HG02970 (cell line): ENCODE results near the gene MIEN1.
"Not testable (repeated sequence)": the region's sequence is repeated elsewhere in the genome, so short reads cannot be mapped to it uniquely, and the experiment has no call there.

Experiments used
- ATAC-seq: cut with Tn5 transposase; IDR thresholded peaks from one replicate; pipeline ENCODE4 v1.9.1; 2021; ENCODE audit warnings: mild to moderate bottlenecking, moderate library complexity, moderate number of reproducible peaks; ENCODE audit not compliant: unreplicated experiment, low FRiP score

MIEN1 gene

GRCh38 chr17:39719563-39720355, 10.6 kb downstream of the MIEN1 start:
- ATAC-seq = no peak

- ATAC-seq = no peak
These were observed 12.7 kb downstream of the MIEN1 start for GRCh38 chr17:39717660-39718059.

GRCh38 chr17:39716879-39717536, 13.3 kb downstream of the MIEN1 start:
- no peak for ATAC-seq

GRCh38 chr17:39716073-39716818, 14.1 kb downstream of the MIEN1 start:
- ATAC-seq = no peak

- ATAC-seq = no peak
These were observed 14.8 kb downstream of the MIEN1 start for GRCh38 chr17:39715375-39716072.

GRCh38 chr17:39714234-39714633, 16.1 kb downstream of the MIEN1 start:
- no peak for ATAC-seq

- ATAC-seq = no peak
These were observed 18.5 kb downstream of the MIEN1 start for GRCh38 chr17:39711851-39712250.

- ATAC-seq = not testable (repeated sequence)
These were observed 19.3 kb downstream of the MIEN1 start for GRCh38 chr17:39711071-39711470.

- ATAC-seq = no peak
These were observed 20.1 kb downstream of the MIEN1 start for GRCh38 chr17:39709998-39710964.

GRCh38 chr17:39709319-39709997, 20.9 kb downstream of the MIEN1 start:
- no peak for ATAC-seq

GRCh38 chr17:39706921-39707337, 23.4 kb downstream of the MIEN1 start:
- no peak for ATAC-seq

GRCh38 chr17:39706383-39706782, 23.9 kb downstream of the MIEN1 start:
- ATAC-seq = no peak

- ATAC-seq = no peak
These were observed 24.5 kb downstream of the MIEN1 start for GRCh38 chr17:39705786-39706348.

GRCh38 chr17:39704821-39705551, 25.3 kb downstream of the MIEN1 start:
- no peak for ATAC-seq

- no peak for ATAC-seq
These were observed 26.4 kb downstream of the MIEN1 start for GRCh38 chr17:39703913-39704312.

GRCh38 chr17:39702901-39703893, 27.1 kb downstream of the MIEN1 start:
- ATAC-seq = no peak
